ENCODE measurements around the gene RHBDD3.
"Not testable (repeated sequence)": the region's sequence is repeated elsewhere in the genome, so short reads cannot be mapped to it uniquely, and the experiment has no call there.

Gene RHBDD3

DNA sequence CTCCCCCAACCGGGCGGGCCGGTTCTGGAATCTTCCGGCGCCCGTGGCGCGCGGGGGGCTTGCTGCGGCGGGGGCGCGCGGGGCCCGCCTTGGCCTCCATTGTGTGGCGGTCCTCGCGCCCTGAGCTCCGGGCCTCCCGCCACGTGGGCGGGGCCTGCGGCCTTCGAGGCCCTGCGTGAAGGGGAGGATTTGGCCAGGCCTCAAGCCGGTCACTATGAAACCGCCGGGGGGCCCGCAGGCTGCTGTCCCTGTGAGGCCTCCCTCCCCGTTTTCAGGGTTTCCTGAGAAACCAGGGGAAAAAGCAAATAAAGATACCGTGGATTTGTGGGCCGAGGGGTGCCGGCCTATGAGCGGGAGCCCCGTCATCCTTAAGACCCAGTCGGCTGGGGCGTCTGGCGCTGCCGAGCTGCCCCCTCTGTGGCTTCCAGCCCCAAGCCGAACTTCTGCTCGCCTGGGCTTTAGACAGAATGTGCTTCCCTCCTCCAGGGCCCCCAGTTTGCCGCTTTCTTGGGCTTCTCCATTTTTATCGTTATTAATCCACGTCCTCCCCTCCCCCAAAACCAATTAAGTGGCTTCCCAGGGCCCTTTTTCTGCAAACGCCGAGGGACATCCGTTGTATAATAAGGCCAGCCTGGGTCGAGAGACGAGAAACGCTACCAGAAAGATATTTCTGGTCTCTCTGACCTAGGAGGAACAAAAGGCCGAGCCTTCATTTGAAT lies 889 bp upstream of the RHBDD3 start:
- peak in 1 of 2 experiments; percentile 40 for DNase-seq

DNA sequence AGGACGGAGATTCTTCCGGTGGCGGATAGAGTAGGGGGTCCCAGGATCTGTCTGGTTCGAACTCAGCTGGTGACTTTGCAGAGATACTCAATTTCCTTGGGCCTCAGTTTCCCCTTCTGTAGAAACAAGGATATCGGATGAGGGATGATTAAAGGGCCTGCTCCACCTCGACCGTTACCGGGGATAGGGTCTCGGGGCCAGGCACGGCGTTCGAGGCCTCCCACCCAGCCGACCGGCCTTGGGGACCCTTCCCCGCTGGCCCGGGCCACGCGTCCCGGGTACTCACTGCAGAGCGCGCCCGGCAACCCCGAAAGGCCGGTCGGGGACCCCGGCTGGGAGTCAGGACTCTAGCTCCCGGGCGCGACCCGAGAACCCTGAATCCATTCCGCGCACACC lies 321 bp downstream of the RHBDD3 start:
- no peak for DNase-seq

DNA sequence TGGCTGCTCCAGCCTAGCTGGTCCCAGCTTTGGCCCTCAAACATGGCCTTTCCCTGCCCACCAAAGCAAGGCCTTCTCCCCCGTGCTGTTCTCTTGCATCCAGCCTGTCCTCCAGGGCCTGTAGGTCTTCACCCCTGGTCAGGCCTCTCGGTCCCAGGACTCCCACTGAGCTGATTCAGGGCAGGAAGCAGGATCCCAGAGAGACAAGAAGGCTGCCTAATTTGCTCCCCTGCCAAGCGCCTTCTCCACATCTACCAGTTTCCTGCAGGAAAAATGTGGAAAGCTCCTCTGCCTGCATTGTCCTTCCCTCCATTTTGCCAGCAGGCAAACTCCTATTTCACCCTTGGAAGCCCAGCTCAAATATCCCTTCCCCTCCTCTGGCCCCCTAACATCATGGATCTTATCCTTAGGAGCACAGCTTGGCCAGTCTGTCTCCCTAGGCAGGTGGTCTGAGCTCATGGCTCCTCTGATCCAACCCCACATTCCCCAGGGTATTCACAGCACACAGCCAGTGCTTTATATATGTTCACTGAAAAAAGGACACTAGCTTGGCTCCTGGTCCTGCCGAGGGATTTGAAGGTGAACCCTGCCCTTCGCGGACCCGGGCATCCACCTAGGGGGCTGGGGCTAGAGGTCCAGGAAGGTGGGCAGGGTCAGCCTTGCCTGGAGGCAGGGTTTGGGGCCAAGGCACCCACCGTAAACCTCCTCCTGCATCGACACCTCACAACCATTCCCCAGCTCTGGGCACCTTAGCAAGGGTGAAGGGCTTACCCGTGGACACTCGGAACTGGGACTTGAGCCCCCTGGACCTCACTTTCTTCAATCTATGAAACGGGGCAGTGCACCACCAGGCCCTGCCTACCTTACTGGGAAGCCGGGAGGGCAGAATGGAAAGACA lies 968 bp downstream of the RHBDD3 start:
- no peak for DNase-seq

DNA sequence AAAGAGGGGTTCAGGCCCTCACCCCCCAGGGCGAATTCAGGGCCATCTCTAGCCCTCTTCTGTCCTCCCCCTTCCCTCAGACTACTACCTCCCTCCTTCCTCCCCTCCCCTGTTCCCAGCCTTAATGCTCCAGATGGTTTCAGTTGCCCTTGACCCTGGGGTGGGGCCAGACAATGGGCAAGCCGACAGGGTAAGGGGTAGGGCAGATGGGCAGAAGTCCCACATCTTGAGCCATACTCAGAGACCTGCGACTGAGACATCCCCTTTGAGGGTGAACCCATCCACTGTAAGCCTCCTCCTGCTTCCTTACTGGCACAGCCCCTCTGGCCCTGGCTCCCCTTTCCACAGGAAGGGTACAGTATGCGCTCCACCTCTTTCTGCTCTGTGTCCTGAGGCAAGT lies 1.9 kb downstream of the RHBDD3 start:
- no peak for DNase-seq

DNA sequence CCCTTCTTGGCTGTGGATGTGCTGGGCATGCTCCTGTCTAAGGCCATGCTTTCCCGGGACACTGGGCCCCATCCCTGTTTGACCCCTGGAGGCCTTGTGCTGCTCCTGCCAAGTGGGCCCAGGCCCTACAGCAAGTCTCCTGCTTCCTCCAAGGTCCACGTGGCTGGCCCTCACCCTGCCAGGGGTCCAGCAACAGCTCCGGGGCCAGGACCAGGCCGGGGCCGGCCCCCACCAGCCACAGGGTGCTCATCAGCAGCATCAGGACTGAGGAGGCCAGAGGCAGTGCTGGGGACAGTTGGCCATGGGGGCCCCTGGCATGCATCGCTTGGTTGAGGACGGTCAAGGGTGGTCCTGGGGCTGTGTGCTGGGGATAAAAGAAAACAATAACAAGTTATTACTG lies 2.5 kb downstream of the RHBDD3 start:
- DNase-seq = peak in 1 of 2 experiments; percentile 7

DNA sequence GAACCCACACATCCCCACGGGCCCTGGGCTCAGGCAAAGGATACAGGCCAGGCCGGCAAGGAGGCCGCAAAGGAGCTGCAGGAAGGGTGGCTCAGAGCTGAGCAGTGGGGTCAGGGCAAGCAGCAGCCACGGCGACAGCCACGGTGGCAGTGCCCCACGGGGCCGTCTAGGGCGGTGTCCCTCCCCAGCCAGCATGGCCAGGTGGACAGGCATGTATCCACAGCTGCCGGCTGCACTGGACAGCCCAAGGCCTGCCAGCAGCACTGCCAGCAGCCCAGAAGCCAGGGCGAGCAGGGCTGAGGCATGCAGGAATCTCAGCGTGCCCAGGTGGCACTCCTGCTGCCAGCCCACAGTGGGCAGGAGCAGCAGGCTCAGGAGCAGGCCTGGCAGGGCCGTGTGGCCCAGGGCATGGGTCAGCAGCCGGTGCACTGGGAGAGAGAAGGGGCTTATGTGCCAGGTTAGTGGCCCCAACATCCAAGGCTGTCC lies 3.9 kb downstream of the RHBDD3 start:
- no peak for DNase-seq

DNA sequence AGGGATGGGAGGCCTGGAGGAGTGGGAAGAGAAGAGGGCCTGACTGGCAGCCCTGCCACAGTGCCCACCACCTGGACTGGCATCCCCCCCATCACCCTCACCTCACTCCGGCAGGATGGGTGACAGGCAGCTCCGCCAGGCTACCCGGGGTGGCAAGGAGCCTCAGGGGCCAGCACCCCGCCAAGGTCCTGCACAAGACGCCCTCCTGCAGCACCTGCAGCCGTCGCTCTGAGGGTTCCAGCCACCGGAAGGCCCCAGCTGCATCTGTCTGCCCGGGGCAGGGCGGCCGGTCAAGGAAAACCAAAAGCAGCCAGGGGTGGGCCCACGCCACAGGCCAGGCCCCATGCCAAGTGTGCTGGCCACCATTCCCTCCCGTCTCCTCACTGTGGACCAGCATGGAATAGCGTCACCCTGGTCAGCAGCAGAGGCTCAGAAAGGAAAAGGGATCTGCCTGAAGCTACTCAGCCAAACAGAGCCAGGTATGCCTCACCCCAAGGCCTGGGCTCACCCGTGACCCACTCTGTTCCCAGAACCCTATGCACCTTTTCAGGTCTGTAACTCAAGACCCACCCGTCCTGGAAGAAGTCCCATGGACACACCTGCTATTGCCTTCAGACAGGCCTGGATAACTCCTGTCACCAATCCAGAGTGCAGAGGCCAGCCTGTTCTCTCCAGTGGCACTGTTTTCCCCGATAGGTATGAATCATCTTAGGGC lies 7.0 kb downstream of the RHBDD3 start:
- no peak for DNase-seq

DNA sequence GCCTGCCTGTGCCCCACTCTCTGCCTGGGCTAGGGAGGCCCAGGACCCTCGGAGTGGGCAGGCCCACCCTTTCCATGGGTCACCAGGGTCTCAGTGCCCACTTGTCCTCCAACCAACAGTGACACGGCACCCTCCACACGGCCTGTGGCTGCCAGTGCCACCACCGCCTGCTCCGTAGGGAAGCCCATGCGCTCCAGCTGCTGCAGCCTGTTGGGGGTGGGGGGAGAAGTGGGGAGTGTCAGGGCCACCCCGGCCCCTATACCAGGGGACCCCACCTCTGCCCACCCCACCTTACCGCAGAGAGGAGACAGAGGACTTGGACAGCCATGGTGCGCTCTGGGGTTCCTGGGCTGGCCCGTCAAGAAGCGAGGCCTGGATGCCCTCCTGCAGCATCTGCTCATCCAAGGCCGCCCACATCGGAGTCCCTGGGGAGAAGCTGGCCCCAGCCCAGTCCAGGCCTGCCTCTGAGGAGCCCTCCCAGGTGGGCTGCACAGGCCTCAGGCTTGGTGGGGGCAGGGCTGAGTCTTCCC lies 7.7 kb downstream of the RHBDD3 start:
- DNase-seq = no peak

DNA sequence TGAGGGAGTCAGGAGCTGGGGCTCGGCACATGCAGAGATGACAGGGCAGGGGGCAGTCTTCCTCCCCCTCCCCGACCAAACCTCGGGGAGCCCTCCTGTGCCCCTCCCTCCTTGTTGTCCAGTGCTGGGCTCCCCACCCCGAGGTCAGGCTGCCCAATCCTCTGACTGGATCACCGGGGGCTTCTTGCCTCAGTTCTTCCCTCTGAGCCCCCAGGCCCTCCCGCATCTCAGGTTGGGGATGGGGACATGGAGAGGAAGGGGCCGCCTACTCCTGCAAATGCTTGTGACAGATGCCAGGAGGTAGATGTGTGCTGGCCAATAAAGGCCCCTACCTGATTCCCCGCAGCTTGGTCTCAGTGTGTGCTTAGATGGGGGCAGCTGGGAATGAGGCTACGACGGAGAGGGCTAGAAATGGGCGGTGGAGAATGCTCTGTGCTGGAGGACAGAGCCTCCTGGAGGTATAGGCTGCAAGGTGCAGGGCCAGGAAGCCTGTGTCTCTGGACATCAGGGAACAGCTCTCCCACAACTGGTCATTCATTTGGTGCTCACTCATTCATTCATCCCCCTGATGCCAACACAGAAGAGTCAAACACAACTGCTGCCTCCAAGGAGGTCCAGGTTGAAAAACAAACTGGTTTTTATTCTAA lies 8.4 kb downstream of the RHBDD3 start:
- DNase-seq = no peak

DNA sequence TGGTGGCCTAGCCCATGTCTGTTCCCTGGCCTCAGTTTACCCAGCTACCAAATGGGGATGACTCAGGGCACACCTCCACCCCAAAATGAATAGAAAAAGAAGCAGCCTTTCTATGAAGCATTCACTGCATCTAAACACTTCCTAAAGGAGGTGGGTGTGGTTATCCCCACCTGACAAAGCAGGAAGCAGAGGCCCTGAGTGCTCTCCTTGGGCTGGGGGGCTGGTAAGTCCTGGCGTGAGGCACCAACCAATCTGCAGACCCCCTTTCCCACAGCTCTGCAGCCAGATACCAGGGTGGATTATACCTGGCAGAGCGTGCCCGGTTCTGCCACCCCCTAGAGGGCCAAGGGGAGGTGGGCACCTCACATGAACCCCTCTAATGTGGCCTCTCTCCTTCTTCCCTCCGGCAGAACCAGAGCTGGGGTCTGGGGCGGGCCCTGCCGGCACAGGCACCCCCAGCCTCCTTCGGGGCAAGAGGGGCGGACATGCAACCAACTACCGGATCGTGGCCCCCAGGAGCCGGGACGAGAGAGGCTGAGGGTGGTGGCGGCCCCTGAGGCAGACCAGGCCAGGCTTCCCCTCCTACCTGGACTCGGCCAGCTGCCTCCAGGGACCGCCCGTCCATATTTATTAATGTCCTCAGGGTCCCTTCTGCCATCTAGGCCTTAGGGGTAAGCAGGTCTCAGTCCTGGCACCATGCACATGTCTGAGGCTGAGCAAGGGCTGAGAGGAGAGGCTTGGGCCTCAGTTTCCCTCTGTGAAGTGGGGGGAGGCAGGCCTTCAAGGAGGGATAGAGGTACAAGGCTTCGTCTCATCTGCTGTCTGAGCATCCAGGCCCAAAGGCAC lies 9.2 kb downstream of the RHBDD3 start:
- DNase-seq = no peak

DNA sequence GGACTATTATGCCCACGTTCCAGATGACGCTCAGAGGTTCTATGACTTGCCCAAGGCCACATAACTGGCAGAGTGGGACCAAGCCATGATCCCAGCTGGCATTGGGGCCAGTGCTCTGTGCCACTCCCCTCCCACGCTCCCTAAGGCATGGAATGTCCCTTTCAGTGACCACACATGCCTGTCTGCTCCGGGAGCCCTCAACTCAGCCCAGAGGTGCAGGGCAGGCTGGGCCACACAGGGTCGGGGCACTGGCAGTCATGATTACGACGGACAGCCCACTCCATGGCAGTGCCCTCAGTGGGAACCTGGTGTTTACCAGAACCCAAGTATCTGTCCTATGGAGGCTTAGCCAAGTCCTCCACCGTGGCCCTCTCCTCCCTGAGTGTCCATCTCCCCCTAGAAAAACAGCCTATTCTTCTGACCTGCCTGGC lies 10.0 kb downstream of the RHBDD3 start:
- no peak for DNase-seq

DNA sequence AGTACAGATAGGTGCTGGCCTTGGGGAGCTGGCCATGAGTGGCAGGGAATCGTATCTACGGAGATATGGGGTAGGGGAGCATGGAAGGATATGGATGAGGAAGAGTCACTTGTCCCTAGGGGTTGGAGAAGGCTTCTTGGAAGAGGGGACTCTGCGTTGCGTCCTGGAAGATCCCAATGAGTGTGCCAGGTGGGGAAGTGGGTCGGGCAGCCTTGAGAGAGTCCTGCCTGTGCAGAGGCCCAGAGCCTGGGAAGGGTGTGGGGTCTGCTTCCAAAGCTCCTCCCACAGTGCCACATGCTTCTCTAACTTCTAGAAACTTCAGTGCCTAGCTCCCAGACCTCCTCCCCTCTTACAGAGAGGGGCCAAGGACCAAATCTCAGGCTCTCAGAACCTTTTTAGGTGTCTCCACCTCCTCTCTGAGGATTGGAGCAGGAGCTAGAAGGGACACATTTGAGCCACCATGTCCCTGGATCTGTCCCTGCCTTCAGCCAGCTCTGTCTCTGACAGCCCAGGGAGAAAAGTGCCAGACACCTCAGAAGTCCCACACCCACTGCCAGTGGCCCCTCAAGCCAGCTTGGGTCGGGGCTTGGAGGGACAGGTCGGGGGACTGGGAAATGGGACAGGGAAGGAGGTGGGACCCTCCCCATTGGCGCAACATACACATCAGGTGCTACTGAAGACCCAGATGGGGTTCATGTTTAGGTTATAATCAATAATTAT lies 11.0 kb downstream of the RHBDD3 start:
- DNase-seq = no peak

DNA sequence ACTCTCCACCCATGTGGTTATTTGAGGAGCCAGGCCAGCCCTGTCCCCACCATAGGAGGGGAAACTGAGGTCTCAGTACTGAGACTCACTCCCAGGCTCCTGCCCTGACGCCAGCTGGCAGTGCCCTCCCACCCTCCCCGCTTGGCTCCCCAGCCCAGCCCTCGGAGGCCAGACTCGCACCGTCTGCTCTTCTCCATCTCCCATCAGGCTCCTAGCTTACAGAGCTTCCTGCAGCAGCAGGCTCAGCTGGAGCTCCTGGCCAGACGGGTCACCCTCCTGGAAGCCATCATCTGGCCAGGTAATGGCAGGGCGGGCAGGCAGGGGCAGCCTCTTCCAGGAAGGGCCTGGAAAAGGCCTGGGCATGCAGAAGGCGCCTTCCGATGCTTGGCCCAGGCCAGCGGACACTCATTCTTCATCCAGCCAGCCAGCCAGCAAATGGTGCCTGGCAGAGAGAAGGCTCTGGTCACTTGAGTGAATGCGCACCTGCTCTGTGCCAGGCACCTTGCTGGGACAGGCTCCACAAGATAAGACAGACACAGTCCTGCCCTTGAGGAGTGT lies 12.6 kb downstream of the RHBDD3 start:
- no peak for DNase-seq

DNA sequence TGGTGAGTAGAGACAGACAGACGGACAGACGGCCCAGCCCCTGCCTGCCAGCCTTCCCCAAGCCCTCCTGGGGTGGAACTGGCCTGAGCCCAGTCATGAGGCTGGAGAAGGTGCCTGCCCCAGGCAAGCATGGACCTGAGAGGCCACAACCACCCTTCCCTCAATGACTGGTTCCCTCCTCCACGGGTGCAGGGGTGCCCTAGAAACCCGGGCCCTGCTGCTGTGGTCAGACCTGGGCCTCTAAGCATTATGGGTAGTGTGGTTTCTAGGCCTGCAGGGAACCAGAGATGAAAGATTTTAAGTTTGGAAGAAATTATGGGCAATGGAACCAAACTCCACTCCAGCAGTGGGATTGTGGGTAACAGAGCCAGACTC lies 13.5 kb downstream of the RHBDD3 start:
- DNase-seq = no peak

DNA sequence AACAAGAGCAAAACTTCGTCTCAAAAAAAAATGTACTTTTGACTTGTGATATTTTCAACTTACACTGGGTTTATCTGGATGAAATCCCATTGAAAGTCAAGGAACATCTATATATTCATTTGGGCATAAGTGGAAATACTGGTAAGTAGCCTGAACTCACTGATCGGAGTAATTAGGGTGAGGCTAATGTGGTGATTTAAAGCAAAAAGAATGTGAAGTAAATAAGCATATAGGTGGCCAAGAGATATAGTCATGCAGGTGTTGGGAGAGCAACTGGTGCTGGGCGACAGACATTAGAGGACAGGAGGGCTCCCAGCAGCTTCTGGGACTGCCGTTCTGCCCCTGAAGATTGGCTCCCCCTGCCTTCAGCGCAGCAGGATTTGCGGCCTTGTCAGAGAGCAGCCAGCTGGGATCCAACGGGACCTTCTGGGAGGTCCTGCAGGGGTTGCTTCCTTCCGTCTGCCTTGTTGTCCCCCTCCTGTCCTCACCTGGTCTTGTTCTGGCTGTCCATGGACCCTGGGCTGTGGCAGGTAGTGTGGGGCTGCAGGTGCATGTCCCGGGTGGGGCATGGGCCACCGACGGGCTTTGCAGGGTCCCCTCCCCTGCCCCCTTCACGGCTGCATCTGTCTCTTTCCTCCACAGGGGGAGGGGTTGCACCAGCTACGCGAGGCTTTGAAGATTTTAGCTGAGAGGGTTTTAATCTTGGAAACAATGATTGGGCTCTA lies 14.1 kb downstream of the RHBDD3 start:
- no peak for DNase-seq

DNA sequence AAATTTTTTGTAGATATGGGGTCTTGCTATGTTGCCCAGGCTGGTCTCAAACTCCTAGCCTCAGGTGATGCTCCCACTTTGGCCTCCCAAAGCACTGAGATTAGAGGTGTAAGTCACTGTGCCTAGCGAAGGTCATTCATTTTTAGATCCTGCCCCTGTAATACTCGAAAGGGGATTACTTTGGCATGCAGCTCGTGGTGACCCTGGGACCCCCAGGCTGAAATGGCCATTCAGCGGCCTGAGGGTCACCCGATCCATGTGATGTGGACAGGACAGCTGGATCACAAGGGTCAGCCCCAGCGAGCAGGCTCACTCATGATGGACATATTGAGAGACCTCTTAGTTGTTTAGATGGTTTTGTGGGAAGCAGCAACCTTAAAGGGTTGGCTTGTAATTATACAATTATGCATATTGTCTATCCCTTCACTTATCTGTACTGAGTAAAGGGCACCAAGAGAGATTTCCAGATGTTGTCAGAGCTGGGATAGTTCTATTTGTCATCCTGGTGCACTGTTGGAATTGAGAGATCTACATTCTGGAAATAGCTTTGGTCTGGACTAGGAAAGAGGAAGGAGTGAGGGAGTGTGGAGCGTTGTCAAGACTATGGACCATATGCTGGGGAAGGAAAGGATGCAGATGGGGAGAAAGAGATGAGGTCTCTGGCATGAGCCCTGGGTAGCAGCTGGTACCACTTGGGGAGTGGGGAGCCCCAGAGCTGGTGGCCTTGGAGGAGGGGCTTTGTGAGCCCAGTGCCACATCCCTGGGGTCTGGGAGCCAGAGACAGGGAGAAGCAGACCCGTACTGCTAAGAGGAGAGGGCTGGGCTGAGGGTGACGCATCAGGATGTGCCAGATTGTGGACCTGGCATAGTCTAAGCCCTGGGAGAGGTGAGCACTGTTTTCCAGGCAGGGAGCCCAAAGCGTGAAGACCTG lies 15.5 kb downstream of the RHBDD3 start:
- no peak for DNase-seq

DNA sequence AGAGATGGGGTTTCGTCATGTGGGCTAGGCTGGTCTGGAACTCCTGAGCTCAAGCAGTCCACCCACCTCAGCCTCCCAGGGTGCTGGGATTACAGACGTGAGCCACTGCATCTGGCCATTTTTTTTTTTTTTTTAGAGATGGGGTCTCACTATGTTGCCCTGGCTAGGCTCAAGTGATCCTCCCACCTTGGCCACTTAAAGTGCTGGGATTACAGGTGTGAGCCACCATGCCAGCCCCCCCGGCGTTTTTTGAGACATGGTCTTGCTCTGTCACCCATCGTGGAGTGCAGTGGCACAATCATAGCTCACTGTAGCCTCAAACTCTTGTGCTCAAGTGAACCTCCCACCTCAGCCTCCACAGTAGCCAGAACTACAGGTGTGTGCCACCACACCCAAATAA lies 16.5 kb downstream of the RHBDD3 start:
- DNase-seq = no peak

DNA sequence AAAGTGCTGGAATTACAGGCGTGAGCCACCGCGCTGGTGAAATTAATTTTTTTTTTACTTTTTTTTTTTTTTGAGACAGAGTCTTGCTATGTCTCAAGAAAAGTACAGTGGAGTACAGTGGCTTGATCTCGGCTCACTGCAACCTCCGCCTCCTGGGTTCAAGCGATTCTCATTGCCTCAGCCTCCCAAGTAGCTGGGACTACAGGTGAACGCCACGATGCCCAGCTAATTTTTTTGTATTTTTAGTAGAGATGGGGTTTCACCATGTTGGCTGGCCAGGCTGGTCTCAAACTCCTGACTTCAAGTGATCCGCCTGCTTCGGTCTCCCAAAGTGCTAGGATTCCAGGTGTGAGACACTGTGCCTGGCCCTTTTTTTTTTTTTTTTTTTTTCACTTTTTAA lies 19.9 kb downstream of the RHBDD3 start:
- not testable (repeated sequence) for DNase-seq
